Measurements from ENCODE around the gene PANX1. TPM values are rescaled to one million over a fixed set of nuclear protein-coding genes. Genes with fewer than 3 reads are reported as not detected.

Gene PANX1
- total RNA-seq, 2 experiments from 2014 or later: 10.8 to 11.4 TPM

GRCh38 chr11:94184846-94185245 lies 56.2 kb downstream of the PANX1 start:
- no peaks in the 10 kb centered on the region for H3K9me3 Mint-ChIP-seq
- peaks cover 14% of the 10 kb centered on the region for H3K36me3 Mint-ChIP-seq (ENCODE audit: low read depth)
- intact Hi-C loops (cut with micrococcal nuclease): no loop called here
- no peaks in the 10 kb centered on the region for H3K27me3 Mint-ChIP-seq
- CTCF ChIA-PET: interaction anchor here (1.0 to 2.9 kb wide), 9 partner anchors 10 to 320 kb away, joined by 3 to 18 read pairs (median 7); partner anchors contain the start of gene PANX1
- POLR2A ChIA-PET: interaction anchor here (0.6 kb wide), 1 partner anchor 16 kb away, joined by 3 read pairs; no protein-coding TSS in a partner anchor
- H3K27ac Mint-ChIP-seq: no peak overlapping the region
- no peak for DNase-seq
- H3K4me1 Mint-ChIP-seq (ENCODE audit: low read depth): no peaks in the 10 kb centered on the region
- no peak for TF ChIP-seq CTCF (IDR thresholded peaks at IDR 0.05)
- ATAC-seq: no peak
- no peak overlapping the region for H3K4me3 Mint-ChIP-seq

- H3K4me3 Mint-ChIP-seq: no peak overlapping the region
- H3K9me3 Mint-ChIP-seq: no peaks in the 10 kb centered on the region
- TF ChIP-seq CTCF (IDR thresholded peaks at IDR 0.05): no peak
- CTCF ChIA-PET: interaction anchor here (1.0 to 2.9 kb wide), 4 partner anchors 10 to 320 kb away, joined by 3 to 15 read pairs (median 6); no protein-coding TSS in a partner anchor
- DNase-seq (no peak), ATAC-seq (no peak)
- intact Hi-C loops (cut with micrococcal nuclease): no loop called here
- POLR2A ChIA-PET: no interaction called here
- no peaks in the 10 kb centered on the region for H3K4me1 Mint-ChIP-seq (ENCODE audit: low read depth)
- H3K36me3 Mint-ChIP-seq (ENCODE audit: low read depth): peaks cover 10% of the 10 kb centered on the region
- H3K27me3 Mint-ChIP-seq: no peaks in the 10 kb centered on the region
- H3K27ac Mint-ChIP-seq: no peak overlapping the region
Observed at GRCh38 chr11:94185416-94186084, 56.9 kb downstream of the PANX1 start.

DNA sequence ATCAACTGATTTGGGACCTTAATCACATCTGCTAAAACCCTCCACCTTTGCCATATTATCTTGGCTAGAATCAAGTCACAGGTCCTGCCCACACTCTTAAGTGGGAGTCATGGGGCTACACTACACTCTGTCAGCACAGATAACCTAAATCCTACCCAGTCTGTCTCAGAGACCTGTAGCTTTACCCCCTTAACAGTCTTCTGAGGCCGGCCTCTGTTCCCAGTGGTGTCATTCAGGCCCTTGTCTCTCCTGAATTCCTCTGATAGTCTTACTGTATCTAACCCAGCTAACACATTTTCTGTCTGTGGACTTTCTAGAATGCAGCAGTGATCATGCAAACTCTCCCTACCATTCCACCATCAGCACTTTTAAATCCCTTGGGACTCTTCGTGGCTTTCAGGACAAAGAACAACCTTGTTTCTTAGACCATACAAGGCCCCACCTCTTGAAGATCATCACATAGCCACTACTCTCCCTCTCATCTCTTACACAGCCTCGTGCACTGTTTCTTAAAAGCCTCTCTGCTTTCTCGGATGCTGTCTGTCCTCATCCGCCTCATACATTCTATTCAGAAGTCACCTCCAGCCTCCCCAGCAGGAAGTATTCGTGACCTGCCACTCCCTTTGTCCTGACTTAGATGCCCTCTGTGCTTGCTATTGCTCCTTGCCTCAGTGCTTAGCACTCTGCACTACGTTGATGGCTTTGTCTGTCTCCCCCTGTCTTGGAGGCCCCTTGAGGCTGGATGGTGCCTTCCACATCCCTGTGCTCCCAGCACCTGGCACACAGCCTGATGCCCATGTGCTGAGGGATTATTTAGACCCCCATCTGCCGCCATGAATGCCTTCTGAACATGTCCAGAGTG lies 57.9 kb downstream of the PANX1 start:
- POLR2A ChIA-PET: no interaction called here

GRCh38 chr11:94193288-94193687 lies 64.6 kb downstream of the PANX1 start:
- H3K36me3 Mint-ChIP-seq (ENCODE audit: low read depth): no peaks in the 10 kb centered on the region
- intact Hi-C loops (cut with micrococcal nuclease): no loop called here
- no peak overlapping the region for H3K27ac Mint-ChIP-seq
- ATAC-seq: no peak
- POLR2A ChIA-PET: no interaction called here
- TF ChIP-seq CTCF (IDR thresholded peaks at IDR 0.05): no peak
- CTCF ChIA-PET: no interaction called here
- H3K27me3 Mint-ChIP-seq: no peaks in the 10 kb centered on the region
- DNase-seq: no peak
- no peaks in the 10 kb centered on the region for H3K4me1 Mint-ChIP-seq (ENCODE audit: low read depth)
- H3K4me3 Mint-ChIP-seq: no peak overlapping the region
- H3K9me3 Mint-ChIP-seq: no peaks in the 10 kb centered on the region

More for the DNA sequence above, 57.9 kb downstream of the PANX1 start:
- H3K4me3 Mint-ChIP-seq: no peak overlapping the region
- no peak for TF ChIP-seq CTCF (IDR thresholded peaks at IDR 0.05)
- DNase-seq: no peak
- ATAC-seq: no peak
- CTCF ChIA-PET: interaction anchor here (1.5 to 2.9 kb wide), 2 partner anchors 291 to 319 kb away, joined by 5 to 7 read pairs; no protein-coding TSS in a partner anchor
- H3K36me3 Mint-ChIP-seq (ENCODE audit: low read depth): peaks cover 2% of the 10 kb centered on the region
- no peaks in the 10 kb centered on the region for H3K9me3 Mint-ChIP-seq
- intact Hi-C loops (cut with micrococcal nuclease): no loop called here
- no peak overlapping the region for H3K27ac Mint-ChIP-seq
- H3K4me1 Mint-ChIP-seq (ENCODE audit: low read depth): no peaks in the 10 kb centered on the region
- no peaks in the 10 kb centered on the region for H3K27me3 Mint-ChIP-seq

- CTCF ChIA-PET: interaction anchor here (1.4 kb wide), 1 partner anchor 11 kb away, joined by 7 read pairs; no protein-coding TSS in a partner anchor
- H3K27ac Mint-ChIP-seq: no peak overlapping the region
- H3K9me3 Mint-ChIP-seq: no peaks in the 10 kb centered on the region
- no peak overlapping the region for H3K4me3 Mint-ChIP-seq
- no peaks in the 10 kb centered on the region for H3K4me1 Mint-ChIP-seq (ENCODE audit: low read depth)
- POLR2A ChIA-PET: no interaction called here
- H3K27me3 Mint-ChIP-seq: no peaks in the 10 kb centered on the region
- TF ChIP-seq CTCF (IDR thresholded peaks at IDR 0.05): no peak
- no peak for DNase-seq
- H3K36me3 Mint-ChIP-seq (ENCODE audit: low read depth): no peaks in the 10 kb centered on the region
- ATAC-seq: no peak
- intact Hi-C loops (cut with micrococcal nuclease): no loop called here
Observed at GRCh38 chr11:94194712-94195111, 66.1 kb downstream of the PANX1 start.
